Ovary (tissue), 3 donors: Measurements from ENCODE around the gene CHAC1.

ENCODE experiments used
- POLR2A ChIP-seq: fragments of 450-650 bp; IDR thresholded peaks from one replicate; pipeline ENCODE4 v1.6.1; 2017; ENCODE audit warnings: antibody characterized with exemption, mild to moderate bottlenecking, moderate library complexity
- TF ChIP-seq, protein P1 (sequence below), 3 donors: fragments of 450-650 bp in 2 of 3; fragments of 200-600 bp in 1 of 3; IDR thresholded peaks; one replicate each; pipeline versions ENCODE4 v1.5.1 to v1.8.0; 2016 to 2022; ENCODE audit warnings: antibody characterized with exemption in 3 of 3, mild to moderate bottlenecking in 1 of 3
- donor health status: DM: no; HTN: no; CAD: no.

DNA sequence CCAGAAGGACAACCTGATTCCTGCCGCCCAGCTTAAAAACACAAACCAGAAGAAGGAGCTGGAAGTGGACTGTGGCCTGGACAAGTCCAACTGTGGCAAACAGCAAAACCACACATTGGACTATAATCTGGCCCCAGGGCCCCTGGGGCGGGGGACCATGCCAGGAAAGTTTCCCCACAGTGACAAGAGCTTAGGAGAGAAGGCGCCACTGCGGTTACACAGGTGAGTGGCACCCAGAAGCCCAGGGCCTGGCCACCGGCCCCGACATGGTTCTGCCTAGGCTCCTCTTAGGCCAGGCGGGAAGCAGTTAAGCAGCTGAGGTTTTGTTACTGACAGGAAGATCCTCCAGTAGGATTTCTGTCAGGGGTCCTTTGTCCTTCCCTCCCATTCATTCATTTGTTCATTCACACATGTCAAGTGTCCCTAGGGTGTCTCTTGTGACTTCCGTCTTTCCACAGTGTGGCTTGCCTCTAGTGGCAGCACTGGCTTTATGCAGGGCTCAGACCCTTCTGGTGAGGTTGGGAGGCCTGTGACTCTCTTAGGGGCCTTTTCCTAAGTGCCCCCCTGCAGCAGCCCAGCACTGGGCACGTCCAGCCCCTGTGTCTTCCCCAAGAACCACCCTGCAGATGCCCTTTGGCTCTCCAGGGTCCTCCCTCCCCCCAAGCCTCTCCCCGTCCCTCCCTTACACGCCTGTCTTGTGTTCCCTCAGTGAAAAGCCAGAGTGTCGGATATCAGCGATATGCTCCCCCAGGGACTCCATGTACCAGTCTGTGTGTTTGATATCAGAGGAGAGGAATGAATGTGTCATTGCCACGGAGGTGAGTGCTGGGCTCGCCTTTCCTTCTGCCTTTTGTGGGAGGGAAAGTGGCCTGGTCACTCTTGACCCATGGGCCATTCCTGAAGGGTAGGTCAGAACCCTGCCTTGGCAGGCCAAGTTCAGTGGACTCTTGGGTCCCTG lies 16.3 kb upstream of the CHAC1 start:
- TF ChIP-seq, protein P1, sequence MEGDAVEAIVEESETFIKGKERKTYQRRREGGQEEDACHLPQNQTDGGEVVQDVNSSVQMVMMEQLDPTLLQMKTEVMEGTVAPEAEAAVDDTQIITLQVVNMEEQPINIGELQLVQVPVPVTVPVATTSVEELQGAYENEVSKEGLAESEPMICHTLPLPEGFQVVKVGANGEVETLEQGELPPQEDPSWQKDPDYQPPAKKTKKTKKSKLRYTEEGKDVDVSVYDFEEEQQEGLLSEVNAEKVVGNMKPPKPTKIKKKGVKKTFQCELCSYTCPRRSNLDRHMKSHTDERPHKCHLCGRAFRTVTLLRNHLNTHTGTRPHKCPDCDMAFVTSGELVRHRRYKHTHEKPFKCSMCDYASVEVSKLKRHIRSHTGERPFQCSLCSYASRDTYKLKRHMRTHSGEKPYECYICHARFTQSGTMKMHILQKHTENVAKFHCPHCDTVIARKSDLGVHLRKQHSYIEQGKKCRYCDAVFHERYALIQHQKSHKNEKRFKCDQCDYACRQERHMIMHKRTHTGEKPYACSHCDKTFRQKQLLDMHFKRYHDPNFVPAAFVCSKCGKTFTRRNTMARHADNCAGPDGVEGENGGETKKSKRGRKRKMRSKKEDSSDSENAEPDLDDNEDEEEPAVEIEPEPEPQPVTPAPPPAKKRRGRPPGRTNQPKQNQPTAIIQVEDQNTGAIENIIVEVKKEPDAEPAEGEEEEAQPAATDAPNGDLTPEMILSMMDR (IDR thresholded peaks at IDR 0.05) = no peak
- no peak for TF ChIP-seq POLR2A
